ENCODE results near the gene ADH1A. TPM values are rescaled to one million over a fixed set of nuclear protein-coding genes. Genes with fewer than 3 reads are reported as not detected.
"Not testable (repeated sequence)": the region's sequence is repeated elsewhere in the genome, so short reads cannot be mapped to it uniquely, and the experiment has no call there.

The ADH1A gene
- total RNA-seq, 4 donors from 2014 or later: 0.54 to 1.4 TPM; not detected in 2

DNA sequence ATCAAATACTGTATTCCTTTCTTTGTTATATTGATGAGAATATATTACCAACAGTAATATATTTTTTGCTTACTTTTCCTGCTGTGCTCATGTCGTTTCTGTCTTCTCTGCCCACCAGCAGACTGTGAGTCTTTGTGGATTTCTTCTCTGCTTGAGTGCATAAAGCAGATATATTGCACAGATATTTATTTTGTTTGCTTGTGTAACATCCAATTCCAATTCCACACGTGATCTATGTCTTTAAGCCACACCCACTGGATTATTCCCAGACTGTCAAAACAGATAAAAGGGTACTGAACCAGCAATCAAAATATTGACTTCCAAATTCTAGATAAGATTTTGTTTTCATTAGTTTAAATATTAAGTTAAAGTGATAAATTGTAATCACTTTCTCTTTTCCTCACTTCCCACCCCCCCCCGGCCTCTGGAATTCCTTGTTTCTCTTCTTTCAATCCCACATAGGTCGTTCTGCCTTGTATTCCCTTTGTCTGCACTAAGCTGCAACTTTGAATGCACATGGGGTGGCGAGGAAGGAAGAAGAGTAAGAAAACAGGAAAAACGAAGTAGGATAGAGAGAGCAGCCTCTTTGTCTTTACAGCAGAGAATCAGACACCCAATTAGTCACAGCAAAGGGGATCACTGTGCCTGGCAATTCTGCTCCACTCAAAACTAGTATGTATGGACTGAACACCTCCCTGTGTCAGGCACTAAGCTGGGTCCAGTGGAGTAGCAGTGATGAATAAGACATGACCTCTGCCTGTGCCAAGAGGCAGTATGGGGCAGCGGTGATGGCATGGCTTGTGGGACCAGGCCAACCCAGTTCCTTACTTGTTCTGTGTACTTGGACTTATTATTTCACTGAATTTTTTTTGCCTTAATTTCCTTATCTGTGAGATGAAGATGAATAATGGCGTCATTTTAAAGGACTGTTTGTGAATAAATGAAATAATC is 30.7 kb upstream of the ADH1A start, which contains the start of gene ADH1B:
Gene ADH1B, minus strand, starts transcription at position 161 of the 951 bp plus-strand sequence. Its CDS starts 70 bp downstream, at position 91.
- Histone ChIP-seq H3K27me3 (no peaks in the 10 kb centered on the region), H3K27ac (peak within 1 kb of the TSS; percentile 10 to 76 (median 44)), H3K4me3 (peak within 1 kb of the TSS; percentile 22 to 37), H3K4me1 (peaks cover 7 to 43% (median 13%) of the 10 kb centered on the region in 3 donors), H3K9me3 (no peaks in the 10 kb centered on the region), H3K36me3 (no peaks in the 10 kb centered on the region)
- ATAC-seq: no peak
- no peak for TF ChIP-seq EP300 (IDR thresholded peaks at IDR 0.05)
- peak; percentile 17 for TF ChIP-seq POLR2AphosphoS5 (IDR thresholded peaks at IDR 0.05)
- TF ChIP-seq POLR2A (IDR thresholded peaks at IDR 0.05): peak in 1 of 2 donors; percentile 32
- 40 to 56% methylated on average over 5 to 8 of the region's 8 CpGs for WGBS, 2 donors (ENCODE audit: low coverage in 1 of 2)

DNA sequence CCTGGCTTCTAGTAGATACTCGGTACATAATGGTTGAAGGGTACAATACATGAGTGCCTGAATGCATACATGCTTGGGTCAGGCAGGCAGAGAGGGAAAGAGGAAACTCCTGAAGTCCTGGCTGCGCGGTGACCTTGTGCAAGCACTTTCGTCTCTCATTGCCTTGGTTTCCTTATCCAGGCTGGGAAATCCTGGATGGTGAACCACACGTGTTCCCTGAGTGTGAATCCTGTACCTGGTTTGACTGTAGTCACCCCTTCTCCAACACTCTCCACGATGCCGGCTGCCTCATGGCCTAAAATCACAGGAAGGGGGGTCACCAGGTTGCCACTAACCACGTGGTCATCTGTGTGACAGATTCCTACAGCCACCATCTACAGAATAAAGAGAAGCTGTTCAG is 27.0 kb upstream of the ADH1A start:
- 82 to 89% methylated on average over 5 to 7 of the region's 8 CpGs for WGBS, 2 donors (ENCODE audit: low coverage in 1 of 2)
- not testable (repeated sequence) for H3K27me3 ChIP-seq, H3K36me3 ChIP-seq, H3K9me3 ChIP-seq, ATAC-seq
- peak overlapping the region in 3 of 4 donors; percentile 6 to 40 (median 37) for H3K27ac ChIP-seq
- H3K4me3 ChIP-seq: peak overlapping the region in 1 of 2 donors; percentile 37
- peaks cover 0 to 12% (median 0%) of the 10 kb centered on the region in 3 donors for H3K4me1 ChIP-seq

DNA sequence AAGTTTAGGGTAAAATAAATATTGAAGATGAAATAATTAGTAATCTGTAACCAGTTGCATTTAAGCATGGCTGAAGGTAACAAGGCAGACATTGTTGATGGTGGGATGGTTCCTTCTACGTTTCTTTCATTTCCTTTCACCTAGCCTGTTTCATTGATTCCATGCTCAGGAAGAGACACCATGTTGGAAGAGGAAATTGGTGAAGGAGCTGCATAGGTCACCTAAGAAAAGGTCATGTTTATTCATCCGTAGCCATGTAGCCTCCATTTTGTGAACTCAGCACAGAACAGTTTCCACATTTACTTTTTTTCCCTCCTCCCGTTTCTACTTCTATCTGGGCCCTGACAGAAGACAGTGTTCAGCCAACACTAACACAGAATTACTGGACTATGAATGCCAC is 26.6 kb upstream of the ADH1A start:
- 64 to 66% methylated on average over 3 of the region's 3 CpGs for WGBS, 2 donors (ENCODE audit: low coverage in 1 of 2)
- peak overlapping the region in 1 of 2 donors; percentile 37 for H3K4me3 ChIP-seq
- no peaks in the 10 kb centered on the region for H3K27me3 ChIP-seq
- TF ChIP-seq POLR2A (IDR thresholded peaks at IDR 0.05) (no peak), POLR2AphosphoS5 (IDR thresholded peaks at IDR 0.05) (no peak), EP300 (IDR thresholded peaks at IDR 0.05) (no peak)
- TF ChIP-seq, protein P1, sequence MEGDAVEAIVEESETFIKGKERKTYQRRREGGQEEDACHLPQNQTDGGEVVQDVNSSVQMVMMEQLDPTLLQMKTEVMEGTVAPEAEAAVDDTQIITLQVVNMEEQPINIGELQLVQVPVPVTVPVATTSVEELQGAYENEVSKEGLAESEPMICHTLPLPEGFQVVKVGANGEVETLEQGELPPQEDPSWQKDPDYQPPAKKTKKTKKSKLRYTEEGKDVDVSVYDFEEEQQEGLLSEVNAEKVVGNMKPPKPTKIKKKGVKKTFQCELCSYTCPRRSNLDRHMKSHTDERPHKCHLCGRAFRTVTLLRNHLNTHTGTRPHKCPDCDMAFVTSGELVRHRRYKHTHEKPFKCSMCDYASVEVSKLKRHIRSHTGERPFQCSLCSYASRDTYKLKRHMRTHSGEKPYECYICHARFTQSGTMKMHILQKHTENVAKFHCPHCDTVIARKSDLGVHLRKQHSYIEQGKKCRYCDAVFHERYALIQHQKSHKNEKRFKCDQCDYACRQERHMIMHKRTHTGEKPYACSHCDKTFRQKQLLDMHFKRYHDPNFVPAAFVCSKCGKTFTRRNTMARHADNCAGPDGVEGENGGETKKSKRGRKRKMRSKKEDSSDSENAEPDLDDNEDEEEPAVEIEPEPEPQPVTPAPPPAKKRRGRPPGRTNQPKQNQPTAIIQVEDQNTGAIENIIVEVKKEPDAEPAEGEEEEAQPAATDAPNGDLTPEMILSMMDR (IDR thresholded peaks at IDR 0.05): no peak
- H3K27ac ChIP-seq: peak overlapping the region in 2 of 4 donors; percentile 6 to 37
- H3K4me1 ChIP-seq: peaks cover 0 to 10% (median 0%) of the 10 kb centered on the region in 3 donors
- no peak for ATAC-seq
- H3K36me3 ChIP-seq: no peaks in the 10 kb centered on the region
- no peaks in the 10 kb centered on the region for H3K9me3 ChIP-seq

DNA sequence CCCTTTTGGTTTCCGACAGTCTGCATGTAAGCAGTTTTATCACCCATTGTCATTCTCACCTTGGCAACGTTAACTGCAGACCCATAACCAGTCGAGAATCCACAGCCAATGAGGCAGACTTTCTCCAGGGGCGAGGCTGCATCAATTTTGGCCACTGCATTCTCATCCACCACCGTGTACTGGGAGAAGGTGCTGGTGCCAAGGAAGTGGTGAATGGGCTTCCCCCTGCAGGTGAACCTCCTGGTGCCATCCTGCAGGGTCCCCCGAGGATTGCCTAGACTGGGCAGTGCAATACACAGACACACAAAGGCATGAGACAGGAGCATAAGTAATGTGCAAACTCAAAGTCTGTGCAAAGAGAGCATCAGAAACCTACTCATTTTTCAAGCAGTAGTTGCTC is 25.1 kb upstream of the ADH1A start:
- Histone ChIP-seq H3K4me3 (peak overlapping the region in 1 of 2 donors; percentile 6), H3K27me3 (no peaks in the 10 kb centered on the region), H3K9me3 (no peaks in the 10 kb centered on the region), H3K27ac (no peak overlapping the region), H3K36me3 (no peaks in the 10 kb centered on the region), H3K4me1 (no peaks in the 10 kb centered on the region)
- TF ChIP-seq, protein P1 (IDR thresholded peaks at IDR 0.05): no peak
- TF ChIP-seq EP300 (IDR thresholded peaks at IDR 0.05): no peak
- TF ChIP-seq POLR2A (IDR thresholded peaks at IDR 0.05): no peak
- no peak for TF ChIP-seq POLR2AphosphoS5 (IDR thresholded peaks at IDR 0.05)
- 53 to 92% methylated on average over 2 of the region's 6 CpGs for WGBS, 2 donors (ENCODE audit: low coverage in 1 of 2)
- ATAC-seq: no peak

DNA sequence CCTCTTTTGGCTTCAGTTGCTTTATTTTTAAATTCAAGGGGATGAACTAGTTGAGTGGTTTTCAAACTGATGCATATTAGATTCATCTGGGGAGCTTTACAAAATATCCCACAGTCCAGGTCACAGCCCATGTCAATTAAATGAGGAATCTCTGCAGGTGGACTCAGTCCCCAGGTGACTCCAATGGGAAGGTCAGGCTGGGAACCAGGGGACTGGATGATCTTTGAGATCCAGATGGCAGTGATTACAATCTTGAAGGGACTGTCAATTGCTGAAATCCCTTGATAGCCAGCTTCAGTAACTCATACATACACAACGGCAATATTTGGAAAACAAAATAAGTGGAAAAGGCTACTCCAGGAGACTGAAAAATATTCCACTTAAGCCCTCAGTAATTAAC is 23.4 kb upstream of the ADH1A start:
- Histone ChIP-seq H3K27ac (no peak overlapping the region), H3K9me3 (no peaks in the 10 kb centered on the region), H3K4me3 (no peak overlapping the region), H3K36me3 (no peaks in the 10 kb centered on the region), H3K27me3 (no peaks in the 10 kb centered on the region), H3K4me1 (no peaks in the 10 kb centered on the region)
- TF ChIP-seq, protein P1 (IDR thresholded peaks at IDR 0.05): no peak
- TF ChIP-seq POLR2AphosphoS5 (IDR thresholded peaks at IDR 0.05) (no peak), EP300 (IDR thresholded peaks at IDR 0.05) (no peak), POLR2A (IDR thresholded peaks at IDR 0.05) (no peak)
- 67% methylated on average over 1 of the region's 1 CpG; no CpG with 5 or more reads in 1 of the 2 donors for WGBS, 2 donors (ENCODE audit: low coverage in 1 of 2)
- ATAC-seq: no peak
